22Rv1 (cell line): ENCODE results near the gene COPB1.

Experiments
- ZFX ChIP-seq: fragments of 450-650 bp; IDR thresholded peaks from 2 replicates; pipeline ENCODE4 v1.6.1; 2017; ENCODE audit warnings: antibody characterized with exemption, borderline replicate concordance
- TF ChIP-seq, protein P1 (sequence below): fragments of 450-650 bp; IDR thresholded peaks from 2 replicates; pipeline ENCODE4 v1.5.1; 2017; ENCODE audit warnings: mild to moderate bottlenecking

DNA sequence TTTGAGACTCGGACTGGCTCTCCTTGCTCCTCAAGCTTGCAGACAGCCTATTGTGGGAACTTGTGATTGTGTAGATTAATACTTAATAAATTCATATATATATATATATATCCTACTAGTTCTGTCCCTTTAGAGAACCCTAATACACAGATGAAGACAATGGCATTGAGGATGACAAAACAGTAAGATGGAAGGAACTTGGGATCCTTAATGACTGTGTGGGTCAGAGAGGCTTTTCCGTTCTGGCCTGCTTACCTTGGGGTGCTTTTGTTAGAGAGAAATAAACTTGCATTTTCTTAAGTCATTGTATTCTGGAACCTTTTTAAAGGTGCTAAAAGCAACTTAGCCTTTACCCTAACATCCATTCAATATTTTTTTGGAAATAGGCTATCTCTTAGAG, 91.0 kb downstream of the COPB1 start:
- TF ChIP-seq, protein P1, sequence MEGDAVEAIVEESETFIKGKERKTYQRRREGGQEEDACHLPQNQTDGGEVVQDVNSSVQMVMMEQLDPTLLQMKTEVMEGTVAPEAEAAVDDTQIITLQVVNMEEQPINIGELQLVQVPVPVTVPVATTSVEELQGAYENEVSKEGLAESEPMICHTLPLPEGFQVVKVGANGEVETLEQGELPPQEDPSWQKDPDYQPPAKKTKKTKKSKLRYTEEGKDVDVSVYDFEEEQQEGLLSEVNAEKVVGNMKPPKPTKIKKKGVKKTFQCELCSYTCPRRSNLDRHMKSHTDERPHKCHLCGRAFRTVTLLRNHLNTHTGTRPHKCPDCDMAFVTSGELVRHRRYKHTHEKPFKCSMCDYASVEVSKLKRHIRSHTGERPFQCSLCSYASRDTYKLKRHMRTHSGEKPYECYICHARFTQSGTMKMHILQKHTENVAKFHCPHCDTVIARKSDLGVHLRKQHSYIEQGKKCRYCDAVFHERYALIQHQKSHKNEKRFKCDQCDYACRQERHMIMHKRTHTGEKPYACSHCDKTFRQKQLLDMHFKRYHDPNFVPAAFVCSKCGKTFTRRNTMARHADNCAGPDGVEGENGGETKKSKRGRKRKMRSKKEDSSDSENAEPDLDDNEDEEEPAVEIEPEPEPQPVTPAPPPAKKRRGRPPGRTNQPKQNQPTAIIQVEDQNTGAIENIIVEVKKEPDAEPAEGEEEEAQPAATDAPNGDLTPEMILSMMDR = no peak
- TF ChIP-seq ZFX = no peak
